Loucy (cell line): ENCODE measurements around the gene ACAD10.

Source experiments
- EZH2phosphoT487 ChIP-seq: fragments of 200-600 bp; IDR thresholded peaks from 2 replicates; pipeline ENCODE4 v1.6.1; 2018; ENCODE audit warnings: antibody characterized with exemption, mild to moderate bottlenecking, moderate library complexity, borderline replicate concordance
- TF ChIP-seq, protein P1 (sequence below): fragments of 200-600 bp; sonication (generic); conservative IDR thresholded peaks from 2 replicates; pipeline ENCODE4 v1.5.1; 2014; ENCODE audit warnings: mild to moderate bottlenecking, antibody characterized with exemption, low read length

DNA sequence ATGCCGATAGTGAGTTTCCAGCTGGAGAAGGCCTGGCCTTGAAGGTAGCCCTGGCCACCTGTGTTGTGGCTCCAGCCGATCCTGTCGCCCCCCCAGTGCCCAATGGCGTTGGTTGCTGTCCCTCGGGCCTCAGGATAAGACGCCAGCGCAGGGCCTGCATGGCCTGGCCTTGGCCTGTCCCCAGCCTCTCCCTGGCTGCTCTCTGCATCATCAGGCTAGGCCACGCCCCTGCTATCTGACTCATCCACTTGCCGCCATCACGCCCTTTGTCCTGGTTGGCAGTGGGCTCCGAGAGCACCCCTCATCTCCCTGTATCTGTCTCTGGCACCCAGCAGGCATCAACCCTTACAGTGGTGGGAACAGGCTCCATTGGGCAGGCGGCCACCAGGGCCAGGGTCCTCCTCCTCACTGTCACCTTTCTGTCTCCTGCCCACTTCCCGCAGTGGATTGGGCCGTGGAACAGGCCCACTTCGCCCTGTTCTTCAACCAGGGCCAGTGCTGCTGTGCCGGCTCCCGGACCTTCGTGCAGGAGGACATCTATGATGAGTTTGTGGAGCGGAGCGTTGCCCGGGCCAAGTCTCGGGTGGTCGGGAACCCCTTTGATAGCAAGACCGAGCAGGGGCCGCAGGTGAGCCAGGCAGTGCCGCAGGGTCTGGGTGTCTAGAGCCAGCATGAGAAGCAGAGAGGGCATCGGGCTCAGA lies 106.5 kb downstream of the ACAD10 start:
- TF ChIP-seq, protein P1, sequence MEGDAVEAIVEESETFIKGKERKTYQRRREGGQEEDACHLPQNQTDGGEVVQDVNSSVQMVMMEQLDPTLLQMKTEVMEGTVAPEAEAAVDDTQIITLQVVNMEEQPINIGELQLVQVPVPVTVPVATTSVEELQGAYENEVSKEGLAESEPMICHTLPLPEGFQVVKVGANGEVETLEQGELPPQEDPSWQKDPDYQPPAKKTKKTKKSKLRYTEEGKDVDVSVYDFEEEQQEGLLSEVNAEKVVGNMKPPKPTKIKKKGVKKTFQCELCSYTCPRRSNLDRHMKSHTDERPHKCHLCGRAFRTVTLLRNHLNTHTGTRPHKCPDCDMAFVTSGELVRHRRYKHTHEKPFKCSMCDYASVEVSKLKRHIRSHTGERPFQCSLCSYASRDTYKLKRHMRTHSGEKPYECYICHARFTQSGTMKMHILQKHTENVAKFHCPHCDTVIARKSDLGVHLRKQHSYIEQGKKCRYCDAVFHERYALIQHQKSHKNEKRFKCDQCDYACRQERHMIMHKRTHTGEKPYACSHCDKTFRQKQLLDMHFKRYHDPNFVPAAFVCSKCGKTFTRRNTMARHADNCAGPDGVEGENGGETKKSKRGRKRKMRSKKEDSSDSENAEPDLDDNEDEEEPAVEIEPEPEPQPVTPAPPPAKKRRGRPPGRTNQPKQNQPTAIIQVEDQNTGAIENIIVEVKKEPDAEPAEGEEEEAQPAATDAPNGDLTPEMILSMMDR, result no peak
- no peak for TF ChIP-seq EZH2phosphoT487
